AG09319 (cell line): ENCODE data around the gene NAALAD2.
"Not testable (repeated sequence)": the region's sequence is repeated elsewhere in the genome, so short reads cannot be mapped to it uniquely, and the experiment has no call there.

ENCODE experiments used
- DNase-seq: peaks from one replicate; pipeline ENCODE4 v3.0.0-alpha.2; 2010; ENCODE audit warnings: low read depth; ENCODE audit errors: extremely low read depth
- TF ChIP-seq, protein P1 (sequence below): IDR thresholded peaks from 2 replicates; pipeline ENCODE4 v1.5.1; 2011; ENCODE audit warnings: low read depth, mild to moderate bottlenecking, inconsistent platforms, low read length, moderate library complexity

Gene NAALAD2

DNA sequence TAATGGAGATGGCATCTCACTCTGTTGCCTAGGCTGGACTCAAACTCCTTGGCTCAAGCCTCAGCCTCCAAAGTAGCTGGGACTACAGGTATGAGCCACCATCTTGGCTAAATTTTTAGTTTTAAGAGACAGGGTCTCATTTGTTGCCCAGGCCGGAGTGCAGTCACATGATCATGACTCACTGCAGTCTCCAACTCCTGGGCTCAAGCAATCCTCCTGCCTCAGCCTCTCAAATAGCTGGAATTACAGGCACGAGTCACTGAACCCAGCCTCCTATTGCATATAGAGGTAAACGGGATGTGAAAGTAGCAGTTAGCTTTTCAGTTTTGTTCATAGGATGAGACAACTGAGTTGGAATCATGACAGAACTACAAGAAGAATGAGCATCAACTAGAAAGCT lies 9.5 kb upstream of the NAALAD2 start:
- DNase-seq: no peak
- TF ChIP-seq, protein P1, sequence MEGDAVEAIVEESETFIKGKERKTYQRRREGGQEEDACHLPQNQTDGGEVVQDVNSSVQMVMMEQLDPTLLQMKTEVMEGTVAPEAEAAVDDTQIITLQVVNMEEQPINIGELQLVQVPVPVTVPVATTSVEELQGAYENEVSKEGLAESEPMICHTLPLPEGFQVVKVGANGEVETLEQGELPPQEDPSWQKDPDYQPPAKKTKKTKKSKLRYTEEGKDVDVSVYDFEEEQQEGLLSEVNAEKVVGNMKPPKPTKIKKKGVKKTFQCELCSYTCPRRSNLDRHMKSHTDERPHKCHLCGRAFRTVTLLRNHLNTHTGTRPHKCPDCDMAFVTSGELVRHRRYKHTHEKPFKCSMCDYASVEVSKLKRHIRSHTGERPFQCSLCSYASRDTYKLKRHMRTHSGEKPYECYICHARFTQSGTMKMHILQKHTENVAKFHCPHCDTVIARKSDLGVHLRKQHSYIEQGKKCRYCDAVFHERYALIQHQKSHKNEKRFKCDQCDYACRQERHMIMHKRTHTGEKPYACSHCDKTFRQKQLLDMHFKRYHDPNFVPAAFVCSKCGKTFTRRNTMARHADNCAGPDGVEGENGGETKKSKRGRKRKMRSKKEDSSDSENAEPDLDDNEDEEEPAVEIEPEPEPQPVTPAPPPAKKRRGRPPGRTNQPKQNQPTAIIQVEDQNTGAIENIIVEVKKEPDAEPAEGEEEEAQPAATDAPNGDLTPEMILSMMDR: no peak

DNA sequence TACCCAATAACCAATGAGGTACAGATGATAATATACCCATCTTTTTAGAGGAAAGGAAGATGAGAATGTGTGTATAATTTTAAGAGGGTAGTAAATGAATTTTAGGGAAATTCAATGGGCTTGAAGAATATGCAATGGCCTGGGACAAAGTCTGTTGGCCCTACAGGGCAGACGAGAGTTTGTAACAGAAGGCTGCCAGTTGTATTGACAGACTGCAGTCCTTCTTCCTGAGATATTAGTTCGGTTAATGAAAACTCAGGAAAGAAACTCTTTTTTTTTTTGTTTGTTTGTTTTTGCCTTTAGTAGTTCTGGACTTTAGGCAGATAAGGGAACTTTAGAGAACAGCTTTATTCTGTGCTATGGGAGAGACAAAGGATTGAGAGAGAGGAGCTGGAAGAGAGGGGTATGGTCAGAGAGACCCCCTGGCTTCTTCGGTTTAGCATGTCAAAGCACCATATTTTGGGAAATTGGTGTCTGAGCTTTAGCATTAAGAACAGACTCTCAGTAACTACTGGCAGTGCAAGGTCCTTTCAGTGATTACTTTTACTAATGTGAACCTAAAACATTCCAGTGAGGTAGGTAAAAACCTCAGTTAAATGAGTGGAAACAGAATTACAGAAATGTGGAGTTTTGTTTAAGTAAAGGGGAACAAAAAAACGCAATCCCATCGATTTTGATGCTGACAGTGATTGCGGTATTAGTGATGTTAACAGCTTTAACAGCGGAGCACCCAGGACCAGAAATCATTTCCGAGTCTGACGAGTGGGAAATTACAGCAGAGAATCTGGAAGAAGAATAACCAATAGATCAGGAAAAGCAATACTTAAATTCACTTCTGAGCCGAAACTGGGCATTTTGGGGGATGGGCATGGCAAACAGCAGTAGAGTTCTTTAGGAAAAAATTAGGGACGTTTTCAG lies 644 bp upstream of the NAALAD2 start:
- TF ChIP-seq, protein P1: no peak
- no peak for DNase-seq

DNA sequence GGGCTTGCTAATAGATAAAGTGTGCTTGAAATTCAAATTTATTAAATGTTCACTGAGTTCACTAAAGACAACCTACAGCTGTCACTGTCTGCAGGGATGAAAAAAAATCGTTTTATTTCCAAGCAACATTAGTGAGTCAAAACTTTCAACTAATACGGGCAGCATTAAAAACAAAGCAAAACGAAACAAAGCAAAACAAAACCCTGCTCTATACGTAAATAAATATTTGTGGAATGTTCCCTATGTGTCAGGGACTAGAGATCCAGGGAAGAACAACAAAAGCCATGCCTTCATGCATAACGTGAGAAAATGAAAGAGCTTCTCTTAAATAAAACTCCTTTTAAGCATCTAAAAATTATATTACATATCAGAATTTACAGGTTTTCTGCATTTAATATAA lies 553 bp downstream of the NAALAD2 start:
- TF ChIP-seq, protein P1: no peak
- no peak for DNase-seq

DNA sequence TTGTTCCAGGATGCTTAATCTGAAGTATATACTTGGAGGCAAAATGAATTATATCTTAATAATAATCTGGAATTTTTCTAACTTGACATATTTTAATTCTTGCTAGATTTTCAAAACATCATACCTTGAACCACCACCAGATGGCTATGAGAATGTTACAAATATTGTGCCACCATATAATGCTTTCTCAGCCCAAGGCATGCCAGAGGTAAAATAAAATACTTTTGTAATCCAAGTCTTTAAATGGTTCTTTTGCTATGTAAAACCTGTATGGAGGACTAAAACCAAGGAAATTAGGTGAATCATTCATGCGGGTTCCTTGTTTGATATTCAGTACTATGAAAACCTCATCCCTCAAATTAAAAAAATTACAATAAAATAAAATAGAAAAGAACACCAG lies 14.4 kb downstream of the NAALAD2 start:
- DNase-seq: no peak
- TF ChIP-seq, protein P1: no peak

DNA sequence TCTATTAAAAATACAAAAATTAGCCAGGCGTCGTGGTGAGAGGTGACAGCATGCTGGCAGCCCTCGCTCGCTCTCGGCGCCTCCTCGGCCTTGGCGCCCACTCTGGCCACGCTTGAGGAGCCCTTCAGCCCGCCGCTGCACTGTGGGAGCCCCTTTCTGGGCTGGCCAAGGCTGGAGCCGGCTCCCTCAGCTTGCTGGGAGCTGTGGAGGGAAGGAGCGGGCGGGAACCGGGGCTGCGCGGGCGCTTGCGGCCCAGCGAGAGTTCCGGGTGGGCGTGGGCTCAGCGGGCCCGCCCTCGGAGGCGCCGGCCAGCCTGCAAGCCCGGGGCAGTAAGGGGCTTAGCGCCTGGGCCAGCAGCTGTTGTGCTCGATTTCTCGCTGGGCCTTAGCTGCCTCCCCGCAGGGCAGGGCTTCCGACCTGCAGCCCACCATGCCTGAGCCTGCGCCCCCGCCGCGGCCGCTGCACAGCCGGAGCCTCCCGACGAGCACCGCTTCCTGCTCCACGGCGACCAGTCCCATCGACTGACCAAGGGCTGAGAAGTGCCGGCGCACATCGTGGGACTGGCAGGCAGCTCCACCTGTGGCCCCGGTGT lies 32.6 kb downstream of the NAALAD2 start:
- DNase-seq: not testable (repeated sequence)

DNA sequence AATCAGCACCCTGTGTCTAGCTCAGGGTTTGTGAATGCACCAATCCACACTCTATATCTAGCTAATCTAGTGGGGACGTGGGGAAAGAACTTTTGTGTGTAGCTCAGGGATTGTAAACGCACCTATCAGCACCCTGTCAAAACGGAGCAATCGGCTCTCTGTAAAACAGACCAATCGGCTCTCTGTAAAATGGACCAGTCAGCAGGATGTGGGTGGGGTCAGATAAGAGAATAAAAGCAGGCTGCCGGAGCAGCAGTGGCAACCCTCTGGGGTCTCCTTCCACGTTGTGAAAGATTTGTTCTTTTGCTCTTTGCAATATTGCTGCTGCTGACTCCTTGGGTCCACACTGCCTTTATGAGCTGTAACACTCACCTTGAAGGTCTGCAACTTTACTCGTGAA lies 33.2 kb downstream of the NAALAD2 start:
- DNase-seq: not testable (repeated sequence)

DNA sequence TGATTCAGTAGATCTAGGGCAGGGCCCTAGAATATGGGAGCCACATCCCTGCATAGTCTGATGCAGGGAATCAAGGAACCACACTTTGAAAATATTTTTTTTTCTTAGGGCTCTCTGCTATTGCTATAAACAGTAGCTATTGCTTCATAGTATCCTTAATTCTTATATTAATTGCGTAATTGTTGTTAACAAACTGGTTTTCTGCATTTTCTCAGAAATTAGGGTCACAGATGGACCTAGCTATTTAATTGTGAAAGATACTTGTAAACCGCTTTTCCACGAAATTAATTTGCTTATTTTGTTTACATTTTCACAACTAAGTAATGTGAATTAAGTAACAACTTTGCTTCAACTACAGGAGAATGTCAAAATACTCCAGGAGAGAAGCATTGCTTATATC lies 34.1 kb downstream of the NAALAD2 start:
- TF ChIP-seq, protein P1: no peak
- DNase-seq: no peak

DNA sequence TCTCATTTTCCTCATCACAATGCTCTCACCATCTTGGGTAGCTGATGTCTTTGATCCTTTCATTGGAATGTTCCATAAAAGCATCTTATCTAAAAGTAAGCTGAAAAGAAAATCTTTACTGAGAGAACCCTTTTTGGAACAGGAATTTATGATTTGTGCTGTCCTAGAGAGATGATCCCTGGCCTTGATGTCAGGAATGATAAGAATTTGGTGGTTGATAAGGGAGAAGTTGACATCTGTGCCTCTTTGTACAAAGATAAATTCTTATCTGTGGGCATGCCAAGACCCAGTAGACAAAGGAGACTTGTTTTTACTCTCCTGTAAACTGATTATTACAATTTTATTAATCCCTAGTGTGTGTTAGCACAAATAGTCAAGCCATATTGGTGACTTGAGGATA lies 36.9 kb downstream of the NAALAD2 start:
- DNase-seq: no peak
- TF ChIP-seq, protein P1: no peak
